Measurements from ENCODE around the gene SCAANT1.

Gene SCAANT1

GRCh38 chr3:63911873-63912767, at the start of gene SCAANT1:
TSS of gene SCAANT1 (minus strand) at chr3:63912383.
- H3K27ac ChIP-seq = peak within 1 kb of the TSS; percentile 94
- no peak for DNase-seq (ENCODE audit: low read depth, low spot score)

- no peak overlapping the region for H3K27ac ChIP-seq
- no peak for DNase-seq (ENCODE audit: low read depth, low spot score)
Measured at GRCh38 chr3:63961891-63962290, 49.7 kb upstream of the SCAANT1 start.

- no peak for DNase-seq (ENCODE audit: low read depth, low spot score)
- peak overlapping the region; percentile 44 for H3K27ac ChIP-seq
Measured at GRCh38 chr3:63960048-63960711, 48.0 kb upstream of the SCAANT1 start.

GRCh38 chr3:63959146-63959545, 47.0 kb upstream of the SCAANT1 start:
- H3K27ac ChIP-seq = no peak overlapping the region
- no peak for DNase-seq (ENCODE audit: low read depth, low spot score)

GRCh38 chr3:63955830-63956545, 43.8 kb upstream of the SCAANT1 start:
- DNase-seq (ENCODE audit: low read depth, low spot score) = no peak

GRCh38 chr3:63955036-63955650, 43.0 kb upstream of the SCAANT1 start:
- no peak overlapping the region for H3K27ac ChIP-seq
- no peak for DNase-seq (ENCODE audit: low read depth, low spot score)

More at GRCh38 chr3:63955830-63956545, 43.8 kb upstream of the SCAANT1 start:
- no peak overlapping the region for H3K27ac ChIP-seq

- peak; percentile 69 for DNase-seq (ENCODE audit: low read depth, low spot score)
- H3K27ac ChIP-seq = peak overlapping the region; percentile 57
Measured at GRCh38 chr3:63954182-63954581, 42.0 kb upstream of the SCAANT1 start.

- no peak overlapping the region for H3K27ac ChIP-seq
- no peak for DNase-seq (ENCODE audit: low read depth, low spot score)
Measured at GRCh38 chr3:63952248-63952594, 40.0 kb upstream of the SCAANT1 start.

GRCh38 chr3:63951492-63952247, 39.5 kb upstream of the SCAANT1 start:
- H3K27ac ChIP-seq = no peak overlapping the region
- DNase-seq (ENCODE audit: low read depth, low spot score) = no peak

GRCh38 chr3:63950698-63951097, 38.5 kb upstream of the SCAANT1 start:
- H3K27ac ChIP-seq = no peak overlapping the region

GRCh38 chr3:63949005-63949404, 36.8 kb upstream of the SCAANT1 start:
- no peak overlapping the region for H3K27ac ChIP-seq
- DNase-seq (ENCODE audit: low read depth, low spot score) = no peak

More at GRCh38 chr3:63950698-63951097, 38.5 kb upstream of the SCAANT1 start:
- DNase-seq (ENCODE audit: low read depth, low spot score) = no peak

GRCh38 chr3:63947594-63947993, 35.4 kb upstream of the SCAANT1 start:
- DNase-seq (ENCODE audit: low read depth, low spot score) = no peak

GRCh38 chr3:63946753-63947152, 34.6 kb upstream of the SCAANT1 start:
- no peak for DNase-seq (ENCODE audit: low read depth, low spot score)
- H3K27ac ChIP-seq = no peak overlapping the region

More at GRCh38 chr3:63947594-63947993, 35.4 kb upstream of the SCAANT1 start:
- H3K27ac ChIP-seq = no peak overlapping the region

GRCh38 chr3:63945558-63946096, 33.4 kb upstream of the SCAANT1 start:
- H3K27ac ChIP-seq = no peak overlapping the region
- DNase-seq (ENCODE audit: low read depth, low spot score) = no peak

GRCh38 chr3:63943678-63944077, 31.5 kb upstream of the SCAANT1 start:
- no peak for DNase-seq (ENCODE audit: low read depth, low spot score)
- no peak overlapping the region for H3K27ac ChIP-seq

GRCh38 chr3:63942528-63942927, 30.3 kb upstream of the SCAANT1 start:
- no peak for DNase-seq (ENCODE audit: low read depth, low spot score)

GRCh38 chr3:63940389-63940757, 28.2 kb upstream of the SCAANT1 start:
- DNase-seq (ENCODE audit: low read depth, low spot score) = peak; percentile 70
- H3K27ac ChIP-seq = peak overlapping the region; percentile 23

More at GRCh38 chr3:63942528-63942927, 30.3 kb upstream of the SCAANT1 start:
- H3K27ac ChIP-seq = no peak overlapping the region

GRCh38 chr3:63937661-63938651, 25.8 kb upstream of the SCAANT1 start:
- peak; percentile 61 for DNase-seq (ENCODE audit: low read depth, low spot score)
- peak overlapping the region; percentile 10 for H3K27ac ChIP-seq
